Osteoblast (primary cell): Measurements from ENCODE around the gene AK9. TPM values are rescaled to one million over a fixed set of nuclear protein-coding genes. Genes with fewer than 3 reads are reported as not detected.

ENCODE experiments used
- DNase-seq: peaks from one replicate; pipeline ENCODE4 v3.0.0; 2011; ENCODE audit warnings: low spot score, mixed read lengths; ENCODE audit not compliant: insufficient read length; ENCODE audit errors: missing footprints
- H2AFZ ChIP-seq: 2 replicates; pipeline ENCODE4 v1.6.0; 2011; ENCODE audit warnings: mild to moderate bottlenecking, low read length
- H3K27ac ChIP-seq: 2 replicates; pipeline ENCODE4 v1.5.1; 2011; ENCODE audit warnings: mild to moderate bottlenecking, low read depth, low read length, moderate library complexity
- H3K27me3 ChIP-seq: 2 replicates; pipeline ENCODE4 v1.6.0; 2012; ENCODE audit warnings: mild to moderate bottlenecking, control low read depth, inconsistent platforms, low read length, moderate library complexity; ENCODE audit not compliant: insufficient read depth
- H3K36me3 ChIP-seq: 2 replicates; pipeline ENCODE4 v1.5.1; 2011; ENCODE audit warnings: mild to moderate bottlenecking, low read length, control low read depth, moderate library complexity; ENCODE audit not compliant: insufficient read depth
- H3K4me1 ChIP-seq: 2 replicates; pipeline ENCODE4 v1.5.1; 2011; ENCODE audit warnings: mild to moderate bottlenecking, low read length, control low read depth, moderate library complexity; ENCODE audit not compliant: insufficient read depth
- H3K4me2 ChIP-seq: 2 replicates; pipeline ENCODE4 v1.6.0; 2011; ENCODE audit warnings: mild to moderate bottlenecking, low read length; ENCODE audit not compliant: insufficient read depth
- H3K4me3 ChIP-seq: fragments of 200-600 bp; sonication (generic); 3 replicates; pipeline ENCODE4 v1.5.1; 2012; ENCODE audit warnings: mild to moderate bottlenecking, low read length, inconsistent platforms; ENCODE audit not compliant: insufficient read depth
- H3K79me2 ChIP-seq: 2 replicates; pipeline ENCODE4 v1.6.0; 2012; ENCODE audit warnings: mild to moderate bottlenecking, low read length, control low read depth, inconsistent platforms; ENCODE audit not compliant: insufficient read depth
- H3K9me3 ChIP-seq: 2 replicates; pipeline ENCODE4 v1.5.1; 2011; ENCODE audit warnings: low read depth, low read length, control low read depth
- H4K20me1 ChIP-seq: 2 replicates; pipeline ENCODE4 v1.6.0; 2012; ENCODE audit warnings: mild to moderate bottlenecking, low read length, control low read depth; ENCODE audit not compliant: insufficient read depth
- total RNA-seq: library from RNA; depleted of rRNA; stranded (reverse); fragments of >200 nt; gene quantifications from 2 replicates; pipeline ENCODE4 v1.2.3, GENCODE V29; 2012
- TF ChIP-seq, protein P1 (sequence below): IDR thresholded peaks from 2 replicates; pipeline ENCODE4 v1.5.1; 2011; ENCODE audit warnings: mild to moderate bottlenecking, low read depth, low read length, moderate library complexity; ENCODE audit errors: extremely low read depth

AK9 gene
- total RNA-seq, 1 donor = 5.8 TPM

DNA sequence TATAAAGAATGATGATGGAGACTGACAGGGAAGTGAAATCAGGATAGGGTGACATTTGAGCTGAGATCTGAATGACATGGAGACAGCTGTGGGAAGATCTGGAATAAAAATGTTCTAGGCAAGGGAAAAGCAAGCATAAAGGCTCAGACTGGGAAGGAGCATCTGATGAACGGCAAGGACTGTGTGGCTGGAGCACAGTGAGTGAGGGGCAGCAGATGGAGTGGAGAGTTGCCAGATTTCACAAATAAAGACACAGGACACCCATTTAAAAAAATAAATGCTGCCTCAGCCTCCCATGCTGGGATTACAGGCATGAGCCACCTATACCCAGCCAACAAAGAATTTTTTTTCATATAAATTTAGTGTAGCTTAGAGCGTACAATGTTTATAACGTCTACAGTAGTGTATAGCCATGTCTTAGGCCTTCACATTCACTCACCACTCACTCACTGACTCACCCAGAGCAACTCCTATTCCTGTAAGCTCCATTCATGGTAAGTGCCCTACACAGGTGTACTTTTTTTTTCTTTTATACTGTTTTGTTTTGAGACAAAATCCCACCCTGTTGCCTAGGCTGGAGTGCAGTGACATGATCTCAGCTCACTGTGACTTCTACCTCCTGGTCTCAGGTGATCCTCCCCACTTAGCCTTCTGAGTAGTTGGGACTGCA, 205.6 kb downstream of the AK9 start:
- Histone ChIP-seq H3K27ac (no peak overlapping the region), H3K27me3 (no peaks in the 10 kb centered on the region), H3K79me2 (peaks cover 15% of the 10 kb centered on the region), H3K36me3 (peaks cover 15% of the 10 kb centered on the region), H3K4me2 (no peak overlapping the region), H3K9me3 (no peaks in the 10 kb centered on the region), H3K4me3 (no peak overlapping the region), H2AFZ (no peak overlapping the region), H4K20me1 (no peaks in the 10 kb centered on the region), H3K4me1 (peaks cover 7% of the 10 kb centered on the region)
- TF ChIP-seq, protein P1, sequence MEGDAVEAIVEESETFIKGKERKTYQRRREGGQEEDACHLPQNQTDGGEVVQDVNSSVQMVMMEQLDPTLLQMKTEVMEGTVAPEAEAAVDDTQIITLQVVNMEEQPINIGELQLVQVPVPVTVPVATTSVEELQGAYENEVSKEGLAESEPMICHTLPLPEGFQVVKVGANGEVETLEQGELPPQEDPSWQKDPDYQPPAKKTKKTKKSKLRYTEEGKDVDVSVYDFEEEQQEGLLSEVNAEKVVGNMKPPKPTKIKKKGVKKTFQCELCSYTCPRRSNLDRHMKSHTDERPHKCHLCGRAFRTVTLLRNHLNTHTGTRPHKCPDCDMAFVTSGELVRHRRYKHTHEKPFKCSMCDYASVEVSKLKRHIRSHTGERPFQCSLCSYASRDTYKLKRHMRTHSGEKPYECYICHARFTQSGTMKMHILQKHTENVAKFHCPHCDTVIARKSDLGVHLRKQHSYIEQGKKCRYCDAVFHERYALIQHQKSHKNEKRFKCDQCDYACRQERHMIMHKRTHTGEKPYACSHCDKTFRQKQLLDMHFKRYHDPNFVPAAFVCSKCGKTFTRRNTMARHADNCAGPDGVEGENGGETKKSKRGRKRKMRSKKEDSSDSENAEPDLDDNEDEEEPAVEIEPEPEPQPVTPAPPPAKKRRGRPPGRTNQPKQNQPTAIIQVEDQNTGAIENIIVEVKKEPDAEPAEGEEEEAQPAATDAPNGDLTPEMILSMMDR = no peak
- DNase-seq = no peak

DNA sequence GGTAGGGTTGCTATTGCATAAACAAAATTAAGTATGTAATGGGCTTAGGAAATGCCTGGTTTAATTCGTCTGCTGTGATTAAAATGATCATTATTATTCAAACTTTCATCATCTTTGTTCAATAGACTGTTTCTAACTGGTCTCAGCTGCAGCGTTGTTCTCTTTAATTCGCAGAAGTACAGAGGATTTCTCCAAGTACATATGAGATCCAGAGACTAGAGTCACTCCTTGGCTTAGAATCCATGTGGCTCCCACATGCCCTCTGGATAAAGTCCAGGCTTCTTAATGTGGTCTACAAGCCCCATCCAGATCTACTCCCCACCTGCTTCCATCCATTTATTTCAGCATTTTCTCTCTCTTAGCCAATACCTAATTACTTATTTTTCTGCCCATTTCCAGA, 206.9 kb downstream of the AK9 start:
- no peaks in the 10 kb centered on the region for H4K20me1 ChIP-seq
- H3K4me1 ChIP-seq = peaks cover 10% of the 10 kb centered on the region
- H3K36me3 ChIP-seq = peaks cover 19% of the 10 kb centered on the region
- no peaks in the 10 kb centered on the region for H3K27me3 ChIP-seq
- no peak overlapping the region for H3K27ac ChIP-seq
- H3K4me3 ChIP-seq = no peak overlapping the region
- TF ChIP-seq, protein P1 = no peak
- H3K4me2 ChIP-seq = no peak overlapping the region
- H3K9me3 ChIP-seq = no peaks in the 10 kb centered on the region
- H3K79me2 ChIP-seq = peaks cover 25% of the 10 kb centered on the region
- no peak overlapping the region for H2AFZ ChIP-seq
- DNase-seq = no peak

DNA sequence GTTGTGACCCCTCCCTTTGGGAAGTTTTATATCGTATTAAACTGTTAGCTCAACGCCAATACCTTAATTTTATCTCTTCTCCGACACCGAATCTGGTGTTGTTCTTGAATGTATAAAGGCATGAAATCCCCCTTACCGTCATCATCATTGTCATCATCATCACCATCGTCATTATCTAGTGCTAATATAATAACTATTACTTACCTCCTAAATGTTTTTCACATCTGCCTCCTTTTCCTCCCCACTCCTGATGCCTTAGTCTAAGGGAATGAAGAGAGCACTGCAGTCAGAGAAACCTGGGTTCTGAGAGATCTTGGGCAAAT, 207.3 kb downstream of the AK9 start:
- TF ChIP-seq, protein P1 = no peak
- peak overlapping the region; percentile 89 for H3K4me2 ChIP-seq
- H3K79me2 ChIP-seq = peaks cover 28% of the 10 kb centered on the region
- H3K36me3 ChIP-seq = peaks cover 19% of the 10 kb centered on the region
- H3K9me3 ChIP-seq = no peaks in the 10 kb centered on the region
- no peaks in the 10 kb centered on the region for H4K20me1 ChIP-seq
- H3K27ac ChIP-seq = no peak overlapping the region
- DNase-seq = no peak
- H3K4me3 ChIP-seq = peak overlapping the region; percentile 65
- peaks cover 11% of the 10 kb centered on the region for H3K4me1 ChIP-seq
- H2AFZ ChIP-seq = peak overlapping the region; percentile 85
- H3K27me3 ChIP-seq = no peaks in the 10 kb centered on the region

DNA sequence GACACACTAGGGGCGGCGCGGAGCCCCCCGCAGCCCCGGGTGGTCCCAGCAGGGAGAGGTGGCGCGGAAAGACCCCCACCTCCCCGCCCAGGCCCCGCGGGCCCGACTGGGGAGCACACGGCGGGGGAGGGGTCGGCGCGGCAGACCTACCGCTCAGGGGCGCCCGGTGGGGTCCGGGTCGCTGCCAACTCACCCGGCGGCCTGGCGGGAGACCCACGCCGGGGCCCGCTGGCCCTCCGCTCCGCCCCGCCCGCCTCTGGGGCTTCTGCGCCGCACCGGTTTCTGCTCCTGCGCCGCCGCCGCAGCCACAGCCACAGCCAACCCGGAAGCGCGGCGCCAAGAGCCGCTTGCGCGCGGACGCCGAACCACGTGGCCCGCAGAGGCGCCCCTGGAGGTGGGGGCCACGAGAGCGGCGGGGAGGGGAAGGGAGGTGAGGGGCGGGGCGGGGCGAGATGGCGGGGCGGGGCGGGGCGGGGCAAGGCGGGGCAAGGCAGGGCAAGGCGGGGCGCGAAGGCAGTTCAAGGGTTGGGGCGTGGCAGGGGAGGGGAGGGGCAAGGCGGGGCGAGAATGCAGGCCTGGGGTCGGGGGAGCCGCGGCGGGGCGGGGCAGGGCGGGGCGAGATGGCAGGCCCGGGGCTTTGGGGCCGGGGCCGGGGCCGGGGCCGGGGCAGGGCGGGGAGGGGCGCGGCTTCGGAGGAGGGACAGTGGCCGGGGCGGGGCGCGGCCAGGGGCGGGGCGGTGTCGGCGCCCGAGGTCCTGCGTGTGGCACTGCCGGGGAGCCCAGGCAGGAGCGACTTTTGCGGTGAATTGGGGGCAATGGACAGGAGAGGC, 207.9 kb downstream of the AK9 start, which contains the start of gene ZBTB24:
Gene ZBTB24 (minus strand): TSS at position 315 of the 830 bp plus-strand sequence. CDS start 1,193 bp downstream, outside the sequence.
- H4K20me1 ChIP-seq = no peaks in the 10 kb centered on the region
- peak; percentile 99 for DNase-seq
- peaks cover 11% of the 10 kb centered on the region for H3K4me1 ChIP-seq

More for the DNA sequence above, 207.9 kb downstream of the AK9 start, which contains the start of gene ZBTB24:
- peaks cover 19% of the 10 kb centered on the region for H3K36me3 ChIP-seq
- peak within 1 kb of the TSS; percentile 85 for H2AFZ ChIP-seq
- H3K4me2 ChIP-seq = peak within 1 kb of the TSS; percentile 91
- H3K27ac ChIP-seq = peak within 1 kb of the TSS; percentile 12
- peak within 1 kb of the TSS; percentile 76 for H3K4me3 ChIP-seq
- no peaks in the 10 kb centered on the region for H3K9me3 ChIP-seq
- peaks cover 34% of the 10 kb centered on the region for H3K79me2 ChIP-seq
- H3K27me3 ChIP-seq = no peaks in the 10 kb centered on the region
- TF ChIP-seq, protein P1 = no peak
